ENCODE results near the gene CBX5. TPM values are rescaled to one million over a fixed set of nuclear protein-coding genes. Genes with fewer than 3 reads are reported as not detected.

The CBX5 gene
- total RNA-seq, 2 donors from 2014 or later, result 230 to 341 TPM

GRCh38 chr12:54222609-54223008, 57.3 kb downstream of the CBX5 start:
- 83 to 85% methylated on average over 1 of the region's 1 CpG for WGBS, 2 experiments (ENCODE audit: insufficient coverage in 1 of 2, insufficient read length in 1 of 2)
- Mint-ChIP-seq H3K4me3 (no peak overlapping the region), H3K36me3 (ENCODE audit: low read depth) (no peaks in the 10 kb centered on the region), H3K9me3 (no peaks in the 10 kb centered on the region), H3K27me3 (ENCODE audit: insufficient read depth) (peaks cover 18% of the 10 kb centered on the region), H3K4me1 (peaks cover 6% of the 10 kb centered on the region), H3K27ac (no peak overlapping the region)
- H3K27me3 ChIP-seq (ENCODE audit: control insufficient read depth, insufficient read depth, low read length, poor library complexity, severe bottlenecking), result peaks cover 17% of the 10 kb centered on the region
- no peaks in the 10 kb centered on the region for H3K4me1 ChIP-seq (ENCODE audit: control insufficient read depth, insufficient read depth, low read length)
- no peak overlapping the region for H3K27ac ChIP-seq (ENCODE audit: low read depth, low read length)
- DNase-seq, result no peak
- H3K4me3 ChIP-seq (ENCODE audit: low read length), result no peak overlapping the region
- no peaks in the 10 kb centered on the region for H3K9me3 ChIP-seq (ENCODE audit: control insufficient read depth, low read length)
- no peaks in the 10 kb centered on the region for H3K36me3 ChIP-seq (ENCODE audit: control insufficient read depth, insufficient read depth, low read length)
- no peak for TF ChIP-seq CTCF (conservative IDR thresholded peaks at IDR 0.05)
- H3K9ac ChIP-seq (ENCODE audit: extremely low read depth, low read length, poor library complexity, severe bottlenecking), result no peak overlapping the region

- Mint-ChIP-seq H3K27me3 (ENCODE audit: insufficient read depth) (peaks cover 29% of the 10 kb centered on the region), H3K36me3 (ENCODE audit: low read depth) (no peaks in the 10 kb centered on the region), H3K9me3 (no peaks in the 10 kb centered on the region), H3K27ac (no peak overlapping the region), H3K4me3 (no peak overlapping the region), H3K4me1 (peaks cover 16% of the 10 kb centered on the region)
- Histone ChIP-seq H3K4me1 (ENCODE audit: control insufficient read depth, insufficient read depth, low read length) (no peaks in the 10 kb centered on the region), H3K27ac (ENCODE audit: low read depth, low read length) (no peak overlapping the region), H3K9me3 (ENCODE audit: control insufficient read depth, low read length) (no peaks in the 10 kb centered on the region), H3K9ac (ENCODE audit: extremely low read depth, low read length, poor library complexity, severe bottlenecking) (no peak overlapping the region), H3K4me3 (ENCODE audit: low read length) (no peak overlapping the region), H3K27me3 (ENCODE audit: control insufficient read depth, insufficient read depth, low read length, poor library complexity, severe bottlenecking) (peaks cover 28% of the 10 kb centered on the region), H3K36me3 (ENCODE audit: control insufficient read depth, insufficient read depth, low read length) (no peaks in the 10 kb centered on the region)
- DNase-seq, result no peak
- 90 to 98% methylated on average over 6 of the region's 6 CpGs for WGBS, 2 experiments (ENCODE audit: insufficient coverage in 1 of 2, insufficient read length in 1 of 2)
- no peak for TF ChIP-seq CTCF (conservative IDR thresholded peaks at IDR 0.05)
Measured at GRCh38 chr12:54221402-54221984, 58.4 kb downstream of the CBX5 start.

- Histone ChIP-seq H3K4me1 (ENCODE audit: control insufficient read depth, insufficient read depth, low read length) (no peaks in the 10 kb centered on the region), H3K4me3 (ENCODE audit: low read length) (no peak overlapping the region), H3K36me3 (ENCODE audit: control insufficient read depth, insufficient read depth, low read length) (no peaks in the 10 kb centered on the region), H3K27ac (ENCODE audit: low read depth, low read length) (no peak overlapping the region), H3K9ac (ENCODE audit: extremely low read depth, low read length, poor library complexity, severe bottlenecking) (no peak overlapping the region), H3K27me3 (ENCODE audit: control insufficient read depth, insufficient read depth, low read length, poor library complexity, severe bottlenecking) (peaks cover 37% of the 10 kb centered on the region), H3K9me3 (ENCODE audit: control insufficient read depth, low read length) (no peaks in the 10 kb centered on the region)
- DNase-seq, result no peak
- Mint-ChIP-seq H3K9me3 (no peaks in the 10 kb centered on the region), H3K36me3 (ENCODE audit: low read depth) (no peaks in the 10 kb centered on the region), H3K27ac (no peak overlapping the region), H3K4me3 (no peak overlapping the region), H3K27me3 (ENCODE audit: insufficient read depth) (peaks cover 38% of the 10 kb centered on the region), H3K4me1 (peaks cover 18% of the 10 kb centered on the region)
- no peak for TF ChIP-seq CTCF (conservative IDR thresholded peaks at IDR 0.05)
- WGBS, 2 experiments (ENCODE audit: insufficient coverage in 1 of 2, insufficient read length in 1 of 2), result 95 to 97% methylated on average over 7 of the region's 7 CpGs
Measured at GRCh38 chr12:54220567-54220966, 59.4 kb downstream of the CBX5 start.
